Esophagus muscularis mucosa (tissue), 4 donors: ENCODE measurements around the gene GORAB. TPM values are rescaled to one million over a fixed set of nuclear protein-coding genes. Genes with fewer than 3 reads are reported as not detected.
A peak's percentile ranks its signal among the peaks of the same experiment; 100 is the strongest.

Source experiments
- DNase-seq: peaks from one replicate; pipeline ENCODE4 v3.0.0-alpha.2; 2017; ENCODE audit errors: extremely low spot score
- H3K27ac ChIP-seq, 4 donors: fragments of 200-600 bp; sonication (generic); replicated peaks in 1 of 4; 1 replicate in 3 of 4; 2 replicates in 1 of 4; pipeline ENCODE4 v1.5.1; 2016 to 2019; ENCODE audit warnings: mild to moderate bottlenecking in 1 of 4
- H3K27me3 ChIP-seq, 4 donors: fragments of 200-600 bp; sonication (generic); one replicate each; pipeline versions ENCODE4 v1.5.1 to v1.6.0; 2016 to 2019
- H3K36me3 ChIP-seq, 4 donors: fragments of 200-600 bp; sonication (generic); one replicate each; pipeline ENCODE4 v1.5.1; 2016 to 2019
- H3K4me1 ChIP-seq, 4 donors: fragments of 200-600 bp; sonication (generic); one replicate each; pipeline ENCODE4 v1.5.1; 2016 to 2019
- H3K4me3 ChIP-seq, 4 donors: fragments of 200-600 bp; sonication (generic); 1 replicate in 2 of 4; 2 replicates in 2 of 4; pipeline ENCODE4 v1.5.1; 2016 to 2019; ENCODE audit warnings: mild to moderate bottlenecking in 4 of 4, moderate library complexity in 1 of 4
- H3K9me3 ChIP-seq, 4 donors: fragments of 200-600 bp; sonication (generic); 1 replicate in 3 of 4; 2 replicates in 1 of 4; pipeline ENCODE4 v1.5.1; 2016 to 2019
- CTCF ChIP-seq, 3 experiments: fragments of 200-600 bp in 2 of 3; fragments of 450-650 bp in 1 of 3; sonication (generic) in 2 of 3; IDR thresholded peaks; one replicate each; pipeline ENCODE4 v1.5.1; 2017 to 2019; ENCODE audit warnings: antibody characterized with exemption in 3 of 3, mild to moderate bottlenecking in 2 of 3, moderate library complexity in 1 of 3
- EP300 ChIP-seq: sonication (generic); formaldehyde crosslinking; IDR thresholded peaks from one replicate; pipeline ENCODE4 v1.6.1; 2017; ENCODE audit warnings: antibody characterized with exemption
- POLR2A ChIP-seq: fragments of 450-650 bp; IDR thresholded peaks from one replicate; pipeline ENCODE4 v1.6.1; 2017; ENCODE audit warnings: antibody characterized with exemption, moderate library complexity, mild to moderate bottlenecking, low read depth
- POLR2AphosphoS5 ChIP-seq, 2 donors: sonication (generic); formaldehyde crosslinking; IDR thresholded peaks; one replicate each; pipeline ENCODE4 v1.6.1; 2017; ENCODE audit warnings: antibody characterized with exemption in 2 of 2
- WGBS: methylation state at CpG from one replicate; pipeline ENCODE4 v1.1.5; 2018; 5-methylcytosine and 5-hydroxymethylcytosine counted together
- intact Hi-C: fragments of 100-400 bp; cut with DNase I; formaldehyde crosslinking; loops from one replicate; pipeline ENCODE4 v1.15.1; 2023
- total RNA-seq, 4 donors: library from RNA; depleted of rRNA; stranded (reverse); fragments of >200 nt; gene quantifications; one replicate each; pipeline versions ENCODE4 v1.1.0 to v1.2.1, GENCODE V29; 2016

The GORAB gene
- total RNA-seq, 4 donors from 2014 or later, result 4.3 to 8.0 (median 5.8) TPM

- H3K36me3 ChIP-seq, result no peaks in the 10 kb centered on the region
- no peaks in the 10 kb centered on the region for H3K9me3 ChIP-seq
- intact Hi-C loops, result no loop called here
- H3K4me1 ChIP-seq, result peaks cover 7 to 15% (median 10%) of the 10 kb centered on the region in 4 donors
- H3K4me3 ChIP-seq, result no peak overlapping the region
- no peak for DNase-seq
- H3K27ac ChIP-seq, result no peak overlapping the region
- no peaks in the 10 kb centered on the region for H3K27me3 ChIP-seq
- 40% methylated on average over 3 of the region's 3 CpGs for WGBS
- peak; percentile 31 to 34 for TF ChIP-seq POLR2AphosphoS5 (IDR thresholded peaks at IDR 0.05)
- no peak for TF ChIP-seq POLR2A
Observed at GRCh38 chr1:170494369-170494768, 37.6 kb upstream of the GORAB start.

- H3K27ac ChIP-seq, result no peak overlapping the region
- H3K9me3 ChIP-seq, result no peaks in the 10 kb centered on the region
- 40% methylated on average over 2 of the region's 2 CpGs for WGBS
- DNase-seq, result no peak
- intact Hi-C loops, result no loop called here
- no peak overlapping the region for H3K4me3 ChIP-seq
- H3K36me3 ChIP-seq, result no peaks in the 10 kb centered on the region
- no peak for TF ChIP-seq EP300
- TF ChIP-seq CTCF (IDR thresholded peaks at IDR 0.05), result no peak
- TF ChIP-seq POLR2A, result no peak
- TF ChIP-seq POLR2AphosphoS5 (IDR thresholded peaks at IDR 0.05), result no peak
- no peaks in the 10 kb centered on the region for H3K27me3 ChIP-seq
- peaks cover 7 to 15% (median 12%) of the 10 kb centered on the region in 4 donors for H3K4me1 ChIP-seq
Observed at GRCh38 chr1:170495006-170495405, 37.0 kb upstream of the GORAB start.

- TF ChIP-seq POLR2A (no peak), POLR2AphosphoS5 (IDR thresholded peaks at IDR 0.05) (no peak), EP300 (no peak), CTCF (IDR thresholded peaks at IDR 0.05) (no peak)
- Histone ChIP-seq H3K4me3 (no peak overlapping the region), H3K27me3 (no peaks in the 10 kb centered on the region), H3K27ac (no peak overlapping the region), H3K4me1 (peaks cover 7 to 14% (median 12%) of the 10 kb centered on the region in 4 donors), H3K36me3 (no peaks in the 10 kb centered on the region), H3K9me3 (no peaks in the 10 kb centered on the region)
- 30% methylated on average over 1 of the region's 1 CpG for WGBS
- no peak for DNase-seq
- intact Hi-C loops, result no loop called here
Observed at GRCh38 chr1:170498876-170499275, 33.1 kb upstream of the GORAB start.

GRCh38 chr1:170503665-170504064, 28.3 kb upstream of the GORAB start:
- WGBS, result 17% methylated on average over 1 of the region's 1 CpG
- H3K36me3 ChIP-seq, result no peaks in the 10 kb centered on the region
- no peak for DNase-seq
- no peaks in the 10 kb centered on the region for H3K9me3 ChIP-seq
- H3K27me3 ChIP-seq, result no peaks in the 10 kb centered on the region
- TF ChIP-seq POLR2AphosphoS5 (IDR thresholded peaks at IDR 0.05) (no peak), EP300 (no peak), CTCF (IDR thresholded peaks at IDR 0.05) (no peak), POLR2A (no peak)
- intact Hi-C loops, result no loop called here
- H3K27ac ChIP-seq, result no peak overlapping the region
- no peak overlapping the region for H3K4me3 ChIP-seq
- H3K4me1 ChIP-seq, result peaks cover 0 to 12% (median 0%) of the 10 kb centered on the region in 4 donors

GRCh38 chr1:170510163-170510562, 21.8 kb upstream of the GORAB start:
- no peaks in the 10 kb centered on the region for H3K9me3 ChIP-seq
- H3K36me3 ChIP-seq, result no peaks in the 10 kb centered on the region
- WGBS, result 86% methylated on average over 1 of the region's 1 CpG
- TF ChIP-seq CTCF (IDR thresholded peaks at IDR 0.05) (no peak), POLR2AphosphoS5 (IDR thresholded peaks at IDR 0.05) (no peak), POLR2A (no peak), EP300 (no peak)
- no peaks in the 10 kb centered on the region for H3K4me1 ChIP-seq
- no peak overlapping the region for H3K27ac ChIP-seq
- no peak for DNase-seq
- intact Hi-C loops, result no loop called here
- H3K4me3 ChIP-seq, result no peak overlapping the region
- H3K27me3 ChIP-seq, result no peaks in the 10 kb centered on the region
